NCI-H2081 treated with DMSO at 0.1 percent for 48 hours (cell line): ENCODE measurements around the gene PUS7L.
"Not testable (repeated sequence)": the region's sequence is repeated elsewhere in the genome, so short reads cannot be mapped to it uniquely, and the experiment has no call there.

Source experiments
- DNase-seq: peaks from one replicate; lab custom pipeline; 2025; lab: John Stamatoyannopoulos, UW

The PUS7L gene

GRCh38 chr12:43750814-43751213 is 7.8 kb downstream of the PUS7L start:
- no peak for DNase-seq

- DNase-seq: no peak
These were observed 9.6 kb downstream of the PUS7L start for GRCh38 chr12:43749016-43749415.

- DNase-seq: no peak
These were observed 13.8 kb downstream of the PUS7L start for GRCh38 chr12:43744826-43745225.

- DNase-seq: no peak
These were observed 16.5 kb downstream of the PUS7L start for GRCh38 chr12:43742106-43742505.

- no peak for DNase-seq
These were observed 18.0 kb downstream of the PUS7L start for GRCh38 chr12:43740511-43741100.

GRCh38 chr12:43737646-43738045 is 20.9 kb downstream of the PUS7L start:
- DNase-seq: no peak

GRCh38 chr12:43736927-43737440 is 21.6 kb downstream of the PUS7L start:
- DNase-seq: no peak

- DNase-seq: no peak
These were observed 24.9 kb downstream of the PUS7L start for GRCh38 chr12:43733687-43734086.

- no peak for DNase-seq
These were observed 28.3 kb downstream of the PUS7L start for GRCh38 chr12:43730283-43730682.

GRCh38 chr12:43728698-43729097 is 29.9 kb downstream of the PUS7L start:
- no peak for DNase-seq

GRCh38 chr12:43728117-43728516 is 30.5 kb downstream of the PUS7L start:
- DNase-seq: no peak

GRCh38 chr12:43723134-43723533 is 35.5 kb downstream of the PUS7L start:
- no peak for DNase-seq

- no peak for DNase-seq
These were observed 36.0 kb downstream of the PUS7L start for GRCh38 chr12:43722621-43723020.

- no peak for DNase-seq
These were observed 47.2 kb downstream of the PUS7L start for GRCh38 chr12:43711348-43711747.

- not testable (repeated sequence) for DNase-seq
These were observed 54.8 kb downstream of the PUS7L start for GRCh38 chr12:43703772-43704171.

- DNase-seq: not testable (repeated sequence)
These were observed 57.4 kb downstream of the PUS7L start for GRCh38 chr12:43701194-43701593.

GRCh38 chr12:43696154-43696553 is 62.4 kb downstream of the PUS7L start:
- no peak for DNase-seq

GRCh38 chr12:43694879-43695278 is 63.7 kb downstream of the PUS7L start:
- DNase-seq: no peak

- DNase-seq: no peak
These were observed 66.5 kb downstream of the PUS7L start for GRCh38 chr12:43692064-43692463.

- not testable (repeated sequence) for DNase-seq
These were observed 73.1 kb downstream of the PUS7L start for GRCh38 chr12:43685491-43685890.

- DNase-seq: no peak
These were observed 82.3 kb downstream of the PUS7L start for GRCh38 chr12:43676183-43676813.

- DNase-seq: no peak
These were observed 83.3 kb downstream of the PUS7L start for GRCh38 chr12:43675048-43675904.

- DNase-seq: no peak
These were observed 89.2 kb downstream of the PUS7L start for GRCh38 chr12:43669373-43669772.
